OCI-LY7 (cell line): Measurements from ENCODE around the gene MAGI1. TPM values are rescaled to one million over a fixed set of nuclear protein-coding genes. Genes with fewer than 3 reads are reported as not detected.

Source experiments
- BruUV-seq: library from RNA; stranded (reverse); fragments of 400-500 nt; replicated peaks from 2 replicates; lab custom pipeline; 2021; lab: Mats Ljungman, UMichigan
- CTCF ChIA-PET: fragments of 300-600 bp; sonication (Branson Sonifier 250); formaldehyde crosslinking; loops from one replicate; lab custom pipeline; 2022; ENCODE audit warnings: antibody characterized with exemption; ENCODE audit not compliant: unreplicated experiment; lab: Charles Lee
- POLR2A ChIA-PET: fragments of 300-600 bp; sonication (Branson Sonifier 250); formaldehyde crosslinking; loops from one replicate; lab custom pipeline; 2022; ENCODE audit warnings: antibody characterized with exemption; lab: Charles Lee
- DNase-seq: peaks from one replicate; pipeline ENCODE4 v3.0.0-alpha.2; 2015; ENCODE audit warnings: low spot score
- H2AFZ ChIP-seq: fragments of 200-600 bp; sonication (generic), shearing (Covaris generic); 2 replicates; pipeline ENCODE4 v1.6.1; 2014; ENCODE audit warnings: mild to moderate bottlenecking, antibody characterized with exemption, low read length, moderate library complexity
- H3K27ac ChIP-seq: fragments of 200-600 bp; sonication (generic); 2 replicates; pipeline ENCODE4 v1.5.1; 2014; ENCODE audit warnings: mixed run types, low read depth, mild to moderate bottlenecking, moderate library complexity, low read length, inconsistent platforms; ENCODE audit not compliant: poor library complexity, severe bottlenecking
- H3K36me3 ChIP-seq: fragments of 200-600 bp; sonication (generic); 2 replicates; pipeline ENCODE4 v1.6.1; 2014; ENCODE audit warnings: mild to moderate bottlenecking, antibody characterized with exemption, low read length, moderate library complexity, mixed read lengths; ENCODE audit not compliant: insufficient read depth
- H3K4me1 ChIP-seq: fragments of 200-600 bp; sonication (generic); 2 replicates; pipeline ENCODE4 v1.5.1; 2014; ENCODE audit warnings: mild to moderate bottlenecking, low read length; ENCODE audit not compliant: insufficient read depth, poor library complexity, severe bottlenecking
- H3K4me2 ChIP-seq: fragments of 200-600 bp; sonication (generic); 2 replicates; pipeline ENCODE4 v1.6.1; 2014; ENCODE audit warnings: mild to moderate bottlenecking, low read length
- H3K4me3 ChIP-seq: fragments of 200-600 bp; sonication (generic); 2 replicates; pipeline ENCODE4 v1.5.1; 2014; ENCODE audit warnings: mild to moderate bottlenecking, low read depth, low read length; ENCODE audit not compliant: poor library complexity, severe bottlenecking
- H3K79me2 ChIP-seq: fragments of 200-600 bp; sonication (generic); 2 replicates; pipeline ENCODE4 v1.6.1; 2016; ENCODE audit warnings: low read depth, mild to moderate bottlenecking, low read length, moderate library complexity, mixed read lengths; ENCODE audit not compliant: insufficient read depth
- H3K9me2 ChIP-seq: fragments of 200-600 bp; sonication (generic); 2 replicates; pipeline ENCODE4 v1.6.1; 2016; ENCODE audit warnings: mild to moderate bottlenecking, low read length, mixed read lengths; ENCODE audit not compliant: insufficient read depth
- H3K9me3 ChIP-seq: fragments of 200-600 bp; sonication (generic); 2 replicates; pipeline ENCODE4 v1.6.1; 2014; ENCODE audit warnings: mild to moderate bottlenecking, mixed run types, low read length, mixed read lengths
- H4K20me1 ChIP-seq: fragments of 200-600 bp; sonication (generic); 2 replicates; pipeline ENCODE4 v1.6.1; 2014; ENCODE audit warnings: mild to moderate bottlenecking, antibody characterized with exemption, low read length, moderate library complexity, mixed read lengths; ENCODE audit not compliant: insufficient read depth
- CTCF ChIP-seq: fragments of 200-600 bp; sonication (generic); conservative IDR thresholded peaks from 2 replicates; pipeline ENCODE4 v1.5.1; 2014; ENCODE audit warnings: mild to moderate bottlenecking, antibody characterized with exemption, low read length, moderate library complexity, mixed read lengths
- EZH2phosphoT487 ChIP-seq: fragments of 200-600 bp; sonication (generic); IDR thresholded peaks from 2 replicates; pipeline ENCODE4 v1.6.1; 2018; ENCODE audit warnings: low read depth, borderline replicate concordance, mild to moderate bottlenecking, mixed run types, antibody characterized with exemption, low read length, moderate library complexity, mixed read lengths
- intact Hi-C: fragments of 100-400 bp; cut with micrococcal nuclease; formaldehyde crosslinking; loops from one replicate; pipeline ENCODE4 v1.10.0; 2022; ENCODE audit not compliant: unreplicated experiment
- total RNA-seq, 2 experiments: library from RNA; depleted of rRNA in 1 of 2; stranded (reverse); fragments of >200 nt in 1 of 2; shearing (Covaris generic) in 1 of 2; gene quantifications; 2 replicates each; pipeline ENCODE4 v1.2.3, GENCODE V29; 2014 to 2022

MAGI1 gene
- total RNA-seq, 2 experiments from 2014 or later = 0.63 to 2.5 TPM

GRCh38 chr3:65745306-65745705 lies 293.4 kb downstream of the MAGI1 start:
- H3K9me3 ChIP-seq = no peaks in the 10 kb centered on the region
- H4K20me1 ChIP-seq = no peaks in the 10 kb centered on the region
- TF ChIP-seq CTCF (no peak), EZH2phosphoT487 (no peak)
- DNase-seq = no peak
- H3K79me2 ChIP-seq = no peaks in the 10 kb centered on the region
- ChIA-PET POLR2A (no interaction called here), CTCF (no interaction called here)
- intact Hi-C loops = no loop called here
- H3K4me2 ChIP-seq = no peak overlapping the region
- no peaks in the 10 kb centered on the region for H3K9me2 ChIP-seq
- H3K4me1 ChIP-seq = no peaks in the 10 kb centered on the region
- no peaks in the 10 kb centered on the region for H3K36me3 ChIP-seq
- no peak overlapping the region for H3K27ac ChIP-seq
- no TSS peak for BruUV-seq
- no peak overlapping the region for H2AFZ ChIP-seq
- no peak overlapping the region for H3K4me3 ChIP-seq

GRCh38 chr3:65742914-65743313 lies 295.8 kb downstream of the MAGI1 start:
- no TSS peak for BruUV-seq

More at GRCh38 chr3:65742914-65743313, 295.8 kb downstream of the MAGI1 start:
- Histone ChIP-seq H3K36me3 (no peaks in the 10 kb centered on the region), H3K9me3 (no peaks in the 10 kb centered on the region), H3K27ac (no peak overlapping the region), H3K9me2 (no peaks in the 10 kb centered on the region), H3K4me1 (no peaks in the 10 kb centered on the region), H3K4me3 (no peak overlapping the region), H4K20me1 (no peaks in the 10 kb centered on the region), H3K79me2 (no peaks in the 10 kb centered on the region), H2AFZ (no peak overlapping the region), H3K4me2 (no peak overlapping the region)
- DNase-seq = no peak
- TF ChIP-seq EZH2phosphoT487 (no peak), CTCF (no peak)
- intact Hi-C loops = no loop called here
- ChIA-PET POLR2A (no interaction called here), CTCF (no interaction called here)
